ENCODE data around the gene SRRM3.
"Not testable (repeated sequence)": the region's sequence is repeated elsewhere in the genome, so short reads cannot be mapped to it uniquely, and the experiment has no call there.

SRRM3 gene

GRCh38 chr7:76304888-76305375 lies 103.2 kb downstream of the SRRM3 start:
- no peak for DNase-seq (ENCODE audit: low read depth, low spot score)
- H3K4me3 ChIP-seq (ENCODE audit: low read depth, low read length): no peak overlapping the region; the same call in 1 of the 2 replicates
- TF ChIP-seq CTCF (IDR thresholded peaks at IDR 0.05; ENCODE audit: insufficient read depth, low read length, missing control alignments): no peak
- ChIA-PET CTCF (interaction anchor here (1.0 to 5.5 kb wide), 3 partner anchors 8 to 13 kb away, joined by 3 to 67 read pairs (median 20); no protein-coding TSS in a partner anchor), POLR2A (interaction anchor here (2.6 to 3.8 kb wide), 2 partner anchors 11 to 13 kb away, joined by 11 to 20 read pairs; no protein-coding TSS in a partner anchor)

GRCh38 chr7:76308874-76309273 lies 107.2 kb downstream of the SRRM3 start:
- not testable (repeated sequence) for DNase-seq (ENCODE audit: low read depth, low spot score); H3K4me3 ChIP-seq (ENCODE audit: low read depth, low read length)
- CTCF ChIA-PET: interaction anchor here (2.2 to 13.2 kb wide), 3 partner anchors 9 to 134 kb away, joined by 8 to 345 read pairs (median 164); no protein-coding TSS in a partner anchor
- POLR2A ChIA-PET: interaction anchor here (1.6 kb wide), 2 partner anchors 11 to 17 kb away, joined by 5 to 8 read pairs; no protein-coding TSS in a partner anchor

- H3K4me3 ChIP-seq (ENCODE audit: low read depth, low read length); DNase-seq (ENCODE audit: low read depth, low spot score): not testable (repeated sequence)
- ChIA-PET POLR2A (interaction anchor here (1.6 kb wide), 1 partner anchor 18 kb away, joined by 8 read pairs; no protein-coding TSS in a partner anchor), CTCF (interaction anchor here (2.2 to 13.2 kb wide), 3 partner anchors 8 to 135 kb away, joined by 8 to 345 read pairs (median 164); no protein-coding TSS in a partner anchor)
Observed at GRCh38 chr7:76309341-76310101, 107.8 kb downstream of the SRRM3 start.

GRCh38 chr7:76310102-76310957 lies 108.6 kb downstream of the SRRM3 start:
- no peak for DNase-seq (ENCODE audit: low read depth, low spot score)
- TF ChIP-seq CTCF (IDR thresholded peaks at IDR 0.05; ENCODE audit: insufficient read depth, low read length, missing control alignments): no peak
- ChIA-PET CTCF (interaction anchor here (1.5 to 13.2 kb wide), 4 partner anchors 16 to 135 kb away, joined by 3 to 345 read pairs (median 128); no protein-coding TSS in a partner anchor), POLR2A (interaction anchor here (2.2 kb wide), 1 partner anchor 7 kb away, joined by 8 read pairs; the partner anchor contains the start of gene HSPB1)
- H3K4me3 ChIP-seq (ENCODE audit: low read depth, low read length): no peak overlapping the region

GRCh38 chr7:76311838-76312237 lies 110.1 kb downstream of the SRRM3 start:
- not testable (repeated sequence) for DNase-seq (ENCODE audit: low read depth, low spot score); H3K4me3 ChIP-seq (ENCODE audit: low read depth, low read length)
- POLR2A ChIA-PET: interaction anchor here (2.2 kb wide), 1 partner anchor 9 kb away, joined by 8 read pairs; the partner anchor contains the start of gene HSPB1
- CTCF ChIA-PET: interaction anchor here (1.2 to 13.2 kb wide), 7 partner anchors 8 to 145 kb away, joined by 3 to 345 read pairs (median 67); partner anchors contain the start of gene HSPB1

- ChIA-PET POLR2A (interaction anchor here (0.7 to 1.0 kb wide), 3 partner anchors 17 to 22 kb away, joined by 3 to 5 read pairs (median 3); no protein-coding TSS in a partner anchor), CTCF (interaction anchor here (0.6 to 13.2 kb wide), 47 partner anchors 10 to 448 kb away, joined by 3 to 345 read pairs (median 4); partner anchors contain the start of gene HSPB1)
- H3K4me3 ChIP-seq (ENCODE audit: low read depth, low read length): no peak overlapping the region
- TF ChIP-seq CTCF (IDR thresholded peaks at IDR 0.05; ENCODE audit: insufficient read depth, low read length, missing control alignments): peak; percentile 100
- DNase-seq (ENCODE audit: low read depth, low spot score): peak; percentile 67
Observed at GRCh38 chr7:76314042-76314721, 112.5 kb downstream of the SRRM3 start.

GRCh38 chr7:76314740-76315139 lies 113.0 kb downstream of the SRRM3 start:
- ChIA-PET POLR2A (interaction anchor here (0.7 to 1.0 kb wide), 2 partner anchors 18 to 22 kb away, joined by 3 to 5 read pairs; no protein-coding TSS in a partner anchor), CTCF (interaction anchor here (0.7 to 13.2 kb wide), 34 partner anchors 10 to 444 kb away, joined by 3 to 345 read pairs (median 4); partner anchors contain the start of genes HSPB1, MDH2 and STYXL1)
- not testable (repeated sequence) for H3K4me3 ChIP-seq (ENCODE audit: low read depth, low read length); DNase-seq (ENCODE audit: low read depth, low spot score)
